Rectal smooth muscle tissue (tissue), 1 donor: ENCODE results near the gene NUP210.

Experiments used
- H3K27ac ChIP-seq: one replicate; pipeline ENCODE4 v1.7.0; 2013; ENCODE audit warnings: low read depth, low read length, inconsistent platforms
- H3K27me3 ChIP-seq: one replicate; pipeline ENCODE4 v1.7.0; 2013; ENCODE audit warnings: low read length; ENCODE audit not compliant: control insufficient read depth, insufficient read depth
- H3K36me3 ChIP-seq: one replicate; pipeline ENCODE4 v1.7.0; 2013; ENCODE audit warnings: low read length; ENCODE audit not compliant: control insufficient read depth, insufficient read depth
- H3K4me1 ChIP-seq: one replicate; pipeline ENCODE4 v1.7.0; 2013; ENCODE audit warnings: low read length; ENCODE audit not compliant: control insufficient read depth, insufficient read depth
- H3K4me3 ChIP-seq: one replicate; pipeline ENCODE4 v1.7.0; 2013; ENCODE audit warnings: low read length
- H3K9ac ChIP-seq: one replicate; pipeline ENCODE4 v1.7.0; 2013; ENCODE audit warnings: low read length

NUP210 gene

GRCh38 chr3:13420045-13420830 lies at the start of gene NUP210:
TSS of gene NUP210 (minus strand) at chr3:13420322. CDS start at chr3:13420226, 96 bp downstream.
- Histone ChIP-seq H3K4me3 (peak within 1 kb of the TSS; percentile 57), H3K36me3 (no peaks in the 10 kb centered on the region), H3K27me3 (no peaks in the 10 kb centered on the region), H3K27ac (no peak within 1 kb of the TSS), H3K9ac (peak within 1 kb of the TSS; percentile 66), H3K4me1 (no peaks in the 10 kb centered on the region)

- no peak overlapping the region for H3K9ac ChIP-seq
- no peaks in the 10 kb centered on the region for H3K27me3 ChIP-seq
- no peaks in the 10 kb centered on the region for H3K36me3 ChIP-seq
- H3K4me1 ChIP-seq, result no peaks in the 10 kb centered on the region
- no peak overlapping the region for H3K27ac ChIP-seq
- H3K4me3 ChIP-seq, result no peak overlapping the region
Measured at GRCh38 chr3:13466781-13467180, 46.7 kb upstream of the NUP210 start.

- H3K4me1 ChIP-seq, result no peaks in the 10 kb centered on the region
- no peaks in the 10 kb centered on the region for H3K36me3 ChIP-seq
- H3K4me3 ChIP-seq, result no peak overlapping the region
- no peak overlapping the region for H3K27ac ChIP-seq
- H3K9ac ChIP-seq, result no peak overlapping the region
- H3K27me3 ChIP-seq, result no peaks in the 10 kb centered on the region
Measured at GRCh38 chr3:13465236-13465873, 45.2 kb upstream of the NUP210 start.

- H3K27ac ChIP-seq, result no peak overlapping the region
- H3K9ac ChIP-seq, result no peak overlapping the region
Measured at GRCh38 chr3:13463618-13464400, 43.7 kb upstream of the NUP210 start.

GRCh38 chr3:13462822-13463221 lies 42.7 kb upstream of the NUP210 start:
- Histone ChIP-seq H3K9ac (no peak overlapping the region), H3K36me3 (no peaks in the 10 kb centered on the region), H3K27ac (no peak overlapping the region), H3K4me1 (no peaks in the 10 kb centered on the region), H3K4me3 (no peak overlapping the region), H3K27me3 (no peaks in the 10 kb centered on the region)

More at GRCh38 chr3:13463618-13464400, 43.7 kb upstream of the NUP210 start:
- no peak overlapping the region for H3K4me3 ChIP-seq
- H3K36me3 ChIP-seq, result no peaks in the 10 kb centered on the region
- H3K27me3 ChIP-seq, result no peaks in the 10 kb centered on the region
- no peaks in the 10 kb centered on the region for H3K4me1 ChIP-seq

- Histone ChIP-seq H3K36me3 (no peaks in the 10 kb centered on the region), H3K4me1 (no peaks in the 10 kb centered on the region), H3K4me3 (no peak overlapping the region), H3K27ac (no peak overlapping the region), H3K9ac (no peak overlapping the region), H3K27me3 (no peaks in the 10 kb centered on the region)
Measured at GRCh38 chr3:13462125-13462629, 42.1 kb upstream of the NUP210 start.

GRCh38 chr3:13461169-13462124 lies 41.3 kb upstream of the NUP210 start:
- H3K36me3 ChIP-seq, result no peaks in the 10 kb centered on the region
- H3K9ac ChIP-seq, result no peak overlapping the region
- no peak overlapping the region for H3K4me3 ChIP-seq
- no peaks in the 10 kb centered on the region for H3K4me1 ChIP-seq
- H3K27me3 ChIP-seq, result no peaks in the 10 kb centered on the region
- no peak overlapping the region for H3K27ac ChIP-seq

- Histone ChIP-seq H3K36me3 (no peaks in the 10 kb centered on the region), H3K9ac (no peak overlapping the region), H3K4me1 (no peaks in the 10 kb centered on the region), H3K27ac (no peak overlapping the region), H3K27me3 (no peaks in the 10 kb centered on the region), H3K4me3 (no peak overlapping the region)
Measured at GRCh38 chr3:13460341-13460736, 40.2 kb upstream of the NUP210 start.

- no peaks in the 10 kb centered on the region for H3K4me1 ChIP-seq
- H3K9ac ChIP-seq, result no peak overlapping the region
- H3K36me3 ChIP-seq, result no peaks in the 10 kb centered on the region
- H3K4me3 ChIP-seq, result no peak overlapping the region
- no peaks in the 10 kb centered on the region for H3K27me3 ChIP-seq
- H3K27ac ChIP-seq, result no peak overlapping the region
Measured at GRCh38 chr3:13459605-13460340, 39.7 kb upstream of the NUP210 start.

GRCh38 chr3:13457593-13457992 lies 37.5 kb upstream of the NUP210 start:
- Histone ChIP-seq H3K4me1 (no peaks in the 10 kb centered on the region), H3K9ac (no peak overlapping the region), H3K4me3 (no peak overlapping the region), H3K27me3 (no peaks in the 10 kb centered on the region), H3K36me3 (no peaks in the 10 kb centered on the region), H3K27ac (no peak overlapping the region)

- H3K27ac ChIP-seq, result no peak overlapping the region
- H3K9ac ChIP-seq, result no peak overlapping the region
- no peak overlapping the region for H3K4me3 ChIP-seq
- no peaks in the 10 kb centered on the region for H3K36me3 ChIP-seq
- H3K4me1 ChIP-seq, result no peaks in the 10 kb centered on the region
- H3K27me3 ChIP-seq, result no peaks in the 10 kb centered on the region
Measured at GRCh38 chr3:13455644-13456043, 35.5 kb upstream of the NUP210 start.
